NCI-H524 (cell line): ENCODE measurements around the gene GJA3.

Source experiments
- DNase-seq, 2 experiments: peaks; one replicate each; lab custom pipeline; 2025; lab: John Stamatoyannopoulos, UW

Gene GJA3

DNA sequence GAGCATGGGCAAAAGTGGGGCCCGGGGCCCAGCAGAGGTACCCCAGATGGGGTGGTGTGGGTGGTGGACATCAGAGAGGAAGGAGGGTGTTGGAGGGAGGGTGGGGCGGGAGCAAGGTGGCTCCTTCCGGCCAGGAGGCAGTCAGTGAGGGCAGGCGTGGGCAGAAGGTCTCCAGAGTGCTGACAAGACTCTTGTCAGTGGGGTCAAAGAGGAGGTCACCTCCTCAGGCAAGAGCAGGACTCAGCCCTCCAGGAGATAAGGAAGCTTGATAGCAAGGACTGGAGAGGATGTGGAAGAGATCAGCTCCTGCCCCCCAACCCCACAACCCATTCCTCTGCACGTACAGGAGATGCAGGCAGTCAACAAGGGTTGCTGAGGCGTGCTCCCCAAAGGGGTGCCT lies 9.8 kb downstream of the GJA3 start:
- DNase-seq, result no peak

DNA sequence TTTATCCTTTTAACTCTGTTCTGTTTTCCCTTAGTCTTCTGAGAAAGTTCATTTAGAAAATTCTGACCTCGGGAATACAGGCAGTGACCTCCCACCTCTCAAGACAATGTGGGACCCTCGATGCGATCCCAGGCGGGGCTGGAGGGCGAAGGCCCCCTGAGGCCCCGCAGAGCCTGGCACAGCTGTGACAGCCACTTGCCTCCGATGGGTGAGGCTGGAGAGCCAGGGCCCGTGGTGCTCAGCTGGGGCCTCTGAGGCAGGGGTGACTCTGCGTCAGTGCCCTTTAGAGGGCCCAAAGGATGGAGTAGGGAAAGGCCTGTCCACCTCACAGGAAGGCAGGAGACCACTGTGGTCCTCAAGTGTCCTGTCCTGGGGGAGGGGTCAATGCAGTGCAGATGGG lies 10.3 kb downstream of the GJA3 start:
- no peak for DNase-seq

DNA sequence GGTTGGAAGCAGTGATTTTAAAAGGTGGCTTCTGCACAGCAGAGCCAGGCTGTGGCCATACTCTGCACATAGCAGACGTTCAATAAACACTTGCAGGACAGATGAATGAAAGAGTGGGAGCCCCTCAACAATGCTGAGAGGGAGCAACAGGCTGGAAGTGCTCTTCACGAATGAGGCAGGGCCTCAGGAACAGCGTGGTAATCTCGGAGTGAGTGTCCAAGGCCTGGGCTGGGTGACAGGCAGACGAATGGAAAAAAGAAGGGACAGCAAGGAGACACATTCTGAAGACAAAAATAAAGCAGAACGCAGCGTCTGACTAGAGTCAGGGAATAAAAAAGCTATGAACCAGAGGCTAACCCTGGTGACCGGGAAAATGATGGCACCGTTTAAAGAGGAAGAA lies 11.1 kb downstream of the GJA3 start:
- no peak for DNase-seq

DNA sequence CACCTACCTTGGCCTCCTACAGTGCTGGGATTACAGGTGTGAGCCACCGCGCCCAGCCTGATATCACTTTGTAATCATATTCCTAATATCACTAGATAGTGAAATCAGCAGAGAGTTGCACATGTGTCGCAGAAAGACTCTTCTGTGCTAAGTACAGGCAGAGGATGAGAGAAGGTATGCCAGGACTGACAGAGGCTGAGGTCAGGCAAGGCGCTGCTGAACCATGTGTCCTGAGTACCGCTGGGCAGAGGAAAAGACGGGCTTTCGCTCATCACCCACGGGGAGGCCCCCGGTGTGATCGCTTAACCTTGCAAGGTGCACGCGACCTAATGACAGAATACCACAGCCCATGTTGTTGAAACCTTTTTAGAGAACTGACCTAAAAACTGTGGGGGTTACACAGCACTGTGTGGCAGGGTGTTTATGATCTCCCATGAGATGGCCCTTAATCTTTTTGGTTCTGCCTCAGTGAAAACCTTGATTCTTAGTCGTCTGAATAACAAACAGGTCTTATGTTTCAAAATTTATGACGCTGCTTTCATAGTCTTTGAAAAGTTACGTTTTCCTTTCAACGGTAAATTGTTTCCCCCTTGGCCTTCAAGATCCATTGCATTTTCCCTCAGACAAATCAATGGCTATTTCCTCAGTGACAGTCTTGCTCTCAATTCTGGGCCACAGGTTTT lies 12.2 kb downstream of the GJA3 start:
- no peak for DNase-seq

DNA sequence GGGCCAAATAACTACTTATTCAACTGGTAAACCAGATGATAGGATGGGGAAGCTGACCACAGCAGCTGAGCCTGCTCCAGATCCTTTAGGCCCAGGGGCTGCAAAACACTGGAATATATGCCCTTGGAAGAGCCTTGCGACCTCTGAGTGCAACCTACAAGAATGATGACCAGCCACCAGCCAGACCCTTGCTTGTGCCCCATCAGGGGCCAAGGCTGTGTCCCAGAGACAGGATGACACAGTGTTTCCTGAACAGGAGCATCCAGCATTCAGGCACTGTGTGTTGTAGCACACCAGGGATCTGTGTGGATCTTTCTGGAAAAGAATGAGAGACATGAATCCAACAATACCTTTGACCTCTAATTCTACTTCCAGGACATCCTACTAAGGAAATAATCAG lies 14.5 kb downstream of the GJA3 start:
- DNase-seq, result no peak

DNA sequence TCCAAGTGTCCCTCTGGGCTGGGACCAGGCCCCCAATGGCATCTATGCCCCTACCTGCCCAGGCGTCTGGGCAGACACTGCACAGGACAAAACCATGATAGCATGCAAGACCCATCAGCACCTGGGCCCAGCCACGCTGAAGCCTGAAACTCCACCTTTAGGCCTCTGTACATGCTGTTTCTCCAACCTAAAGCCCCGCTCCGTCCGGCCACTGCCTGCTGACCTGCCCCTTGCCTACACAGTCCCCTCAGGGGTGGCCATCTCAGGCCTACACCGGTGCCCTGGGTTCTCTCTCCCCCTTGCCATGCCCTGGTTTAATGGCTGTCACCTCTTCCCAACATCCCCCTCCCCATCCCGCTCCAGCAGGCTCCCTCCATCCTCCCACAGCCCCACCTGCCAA lies 15.3 kb downstream of the GJA3 start:
- no peak for DNase-seq

DNA sequence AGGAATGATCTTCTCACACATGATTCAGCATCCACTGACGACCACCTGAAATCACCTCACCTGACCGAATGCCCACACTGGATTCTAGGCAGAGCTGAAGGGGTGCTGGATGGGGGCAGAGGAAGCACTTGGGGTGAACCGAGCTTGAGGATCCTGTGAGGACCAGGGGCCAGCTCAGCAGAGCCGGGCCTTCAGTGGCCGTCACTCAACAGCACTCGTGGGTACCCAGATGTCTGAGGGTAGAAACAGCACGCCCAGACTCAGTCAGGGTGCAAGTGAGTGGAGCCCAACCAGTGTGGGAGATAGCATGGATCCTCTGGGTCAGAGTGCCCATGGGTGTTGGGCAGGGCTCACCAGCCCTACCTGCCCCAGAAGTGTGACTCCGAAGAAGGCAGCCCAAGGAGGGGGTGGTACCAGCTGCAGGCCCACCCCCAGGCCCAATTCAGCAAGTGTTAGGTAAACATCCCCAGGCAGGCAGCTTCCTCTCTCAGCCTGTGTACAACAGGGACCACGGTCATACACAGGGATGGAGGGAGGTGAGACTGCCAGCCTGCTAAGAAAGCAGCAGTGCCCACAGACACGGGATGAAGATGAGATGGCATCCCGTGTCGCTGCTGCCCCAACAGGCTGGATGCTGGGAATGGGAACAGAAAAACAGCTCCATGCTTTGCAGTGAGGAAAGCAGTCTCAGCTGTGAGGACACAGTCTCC lies 16.6 kb downstream of the GJA3 start:
- no peak for DNase-seq

DNA sequence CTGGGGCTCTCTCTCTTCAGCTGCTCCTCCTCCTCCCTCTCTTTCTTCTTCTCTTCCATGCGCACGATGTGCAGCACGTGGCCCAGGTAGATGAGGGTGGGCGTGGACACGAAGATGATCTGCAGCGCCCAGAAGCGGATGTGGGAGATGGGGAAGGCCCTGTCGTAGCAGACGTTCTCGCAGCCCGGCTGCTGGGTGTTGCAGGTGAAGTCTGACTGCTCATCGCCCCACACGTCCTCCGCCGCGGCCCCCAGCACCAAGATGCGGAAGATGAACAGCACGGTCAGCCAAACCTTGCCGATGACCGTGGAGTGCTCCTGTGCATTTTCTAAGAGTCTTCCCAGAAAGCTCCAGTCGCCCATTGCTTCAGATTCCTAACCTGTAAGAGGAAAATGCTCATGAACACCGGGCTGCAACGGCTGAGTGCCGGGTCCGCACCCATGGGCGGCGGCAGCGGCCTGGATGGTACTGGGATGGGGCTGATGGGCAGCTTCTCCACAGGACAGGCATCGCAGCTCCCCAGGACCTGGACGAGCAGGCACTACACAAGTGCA lies 17.8 kb downstream of the GJA3 start:
- no peak for DNase-seq

DNA sequence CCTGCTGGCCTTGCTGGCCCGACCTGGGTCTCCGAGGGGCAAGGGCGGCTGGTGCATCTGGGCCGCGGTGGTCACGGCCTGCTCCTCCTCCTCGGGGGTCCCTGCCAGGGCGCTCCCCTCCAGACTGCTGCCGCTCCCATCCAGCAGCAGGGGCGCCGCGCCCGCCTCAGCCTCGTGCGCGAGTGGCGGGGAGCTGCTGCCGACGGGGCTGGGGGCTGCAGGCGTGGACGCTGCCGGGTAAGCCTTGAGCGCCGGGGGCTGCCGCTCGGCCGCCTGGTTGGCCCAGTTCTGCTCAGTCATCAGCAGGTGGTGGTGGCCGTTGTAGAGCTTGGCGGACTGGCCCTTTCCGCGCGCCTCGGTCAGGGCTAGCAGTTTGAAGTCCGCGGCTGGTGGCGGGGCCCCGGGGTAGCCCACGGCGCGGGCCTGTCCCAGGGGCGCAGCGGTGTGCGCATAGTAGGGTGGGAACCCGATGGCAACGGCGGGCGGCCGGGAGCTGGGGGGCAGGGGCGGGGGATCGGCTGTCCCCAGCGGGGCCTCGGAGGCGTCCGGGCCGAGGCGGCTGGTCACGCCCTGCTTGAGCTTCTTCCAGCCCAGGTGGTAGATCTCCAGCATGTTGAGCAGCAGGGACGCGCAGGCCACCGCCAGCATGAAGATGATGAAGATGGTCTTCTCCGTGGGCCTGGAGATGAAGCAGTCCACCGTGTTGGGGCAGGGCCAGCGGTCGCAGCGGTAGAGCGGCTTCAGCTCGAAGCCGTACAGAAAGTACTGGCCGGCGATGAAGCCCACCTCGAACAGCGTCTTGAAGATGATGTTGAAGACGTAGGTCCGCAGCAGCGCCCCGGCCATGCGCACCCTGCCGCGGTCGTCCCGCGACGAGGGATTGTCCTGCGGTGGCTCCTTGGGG lies 18.6 kb downstream of the GJA3 start:
- DNase-seq, result no peak

DNA sequence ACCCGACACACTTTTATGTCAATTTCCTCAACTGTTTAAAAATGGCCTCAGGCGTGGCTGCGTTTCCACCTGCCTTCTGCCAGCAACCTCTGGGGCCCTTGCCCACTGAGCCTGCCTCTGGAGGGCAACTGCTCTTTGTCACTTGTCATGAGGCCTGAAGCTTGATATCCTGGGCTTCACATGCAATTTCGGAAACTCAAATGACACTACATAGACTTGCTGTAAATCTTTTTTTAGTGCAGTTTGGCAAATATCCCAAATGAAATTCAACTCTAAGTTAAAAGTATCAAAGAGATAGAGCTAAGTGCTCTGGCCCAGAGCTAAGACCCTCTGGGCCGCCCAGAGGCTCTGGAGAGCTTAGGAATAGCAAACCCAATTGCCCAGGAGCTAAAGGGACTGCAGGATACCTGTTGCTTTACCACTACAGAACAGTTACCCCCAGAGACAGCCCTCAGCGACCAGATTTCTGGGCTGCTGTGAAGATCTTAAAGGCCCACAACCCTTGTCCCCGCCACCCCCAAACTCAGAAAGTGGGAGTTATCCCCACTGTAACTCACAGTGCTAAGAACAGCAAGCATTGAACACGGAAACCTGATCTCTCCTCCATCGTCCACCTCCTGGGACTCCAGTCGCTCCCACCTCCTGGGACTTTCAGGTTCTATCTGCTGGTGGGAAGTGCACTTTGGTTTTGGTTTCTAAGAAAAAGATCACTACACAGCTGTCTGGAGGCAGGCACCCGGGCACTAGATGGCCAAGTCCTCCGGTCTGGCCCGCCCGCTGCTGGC lies 19.4 kb downstream of the GJA3 start:
- no peak for DNase-seq

DNA sequence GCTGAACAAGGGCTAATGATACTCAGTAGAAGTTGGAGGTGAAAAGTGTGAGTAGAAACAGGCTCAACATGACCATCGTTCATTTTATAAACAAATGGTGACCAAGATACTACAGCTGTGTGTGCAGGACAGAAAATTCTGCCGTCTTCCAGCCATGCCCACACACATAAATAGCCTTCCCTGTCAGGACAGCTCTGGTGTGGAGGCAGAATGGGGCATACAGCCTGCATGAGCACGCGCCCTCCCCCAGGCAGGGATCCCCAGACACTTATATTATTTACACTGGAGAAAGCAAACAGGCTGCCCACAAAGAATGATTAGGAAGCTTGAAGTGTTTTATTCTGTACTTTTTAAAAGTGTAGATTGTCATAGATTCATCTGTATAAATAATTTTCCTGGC lies 20.4 kb downstream of the GJA3 start:
- DNase-seq, result no peak

DNA sequence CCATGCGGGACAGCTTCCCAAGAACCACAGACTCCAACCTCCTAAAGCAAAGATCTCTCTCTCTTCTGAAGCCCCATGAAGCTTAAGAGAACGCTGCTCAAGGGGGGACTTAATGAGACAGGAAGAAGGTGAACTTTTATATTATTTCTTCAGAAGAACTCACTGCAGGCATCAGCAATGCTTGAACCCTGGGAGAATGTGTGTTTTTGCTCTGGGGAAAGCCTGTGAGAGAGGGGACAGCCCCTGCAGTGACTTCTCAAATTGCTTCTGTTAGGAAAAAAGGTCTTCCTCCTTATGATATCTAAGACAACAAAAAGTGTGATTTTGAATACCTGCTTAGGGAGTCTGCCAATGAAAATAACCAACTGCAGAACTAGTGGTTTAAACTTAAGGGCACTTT lies 23.0 kb downstream of the GJA3 start:
- no peak for DNase-seq

DNA sequence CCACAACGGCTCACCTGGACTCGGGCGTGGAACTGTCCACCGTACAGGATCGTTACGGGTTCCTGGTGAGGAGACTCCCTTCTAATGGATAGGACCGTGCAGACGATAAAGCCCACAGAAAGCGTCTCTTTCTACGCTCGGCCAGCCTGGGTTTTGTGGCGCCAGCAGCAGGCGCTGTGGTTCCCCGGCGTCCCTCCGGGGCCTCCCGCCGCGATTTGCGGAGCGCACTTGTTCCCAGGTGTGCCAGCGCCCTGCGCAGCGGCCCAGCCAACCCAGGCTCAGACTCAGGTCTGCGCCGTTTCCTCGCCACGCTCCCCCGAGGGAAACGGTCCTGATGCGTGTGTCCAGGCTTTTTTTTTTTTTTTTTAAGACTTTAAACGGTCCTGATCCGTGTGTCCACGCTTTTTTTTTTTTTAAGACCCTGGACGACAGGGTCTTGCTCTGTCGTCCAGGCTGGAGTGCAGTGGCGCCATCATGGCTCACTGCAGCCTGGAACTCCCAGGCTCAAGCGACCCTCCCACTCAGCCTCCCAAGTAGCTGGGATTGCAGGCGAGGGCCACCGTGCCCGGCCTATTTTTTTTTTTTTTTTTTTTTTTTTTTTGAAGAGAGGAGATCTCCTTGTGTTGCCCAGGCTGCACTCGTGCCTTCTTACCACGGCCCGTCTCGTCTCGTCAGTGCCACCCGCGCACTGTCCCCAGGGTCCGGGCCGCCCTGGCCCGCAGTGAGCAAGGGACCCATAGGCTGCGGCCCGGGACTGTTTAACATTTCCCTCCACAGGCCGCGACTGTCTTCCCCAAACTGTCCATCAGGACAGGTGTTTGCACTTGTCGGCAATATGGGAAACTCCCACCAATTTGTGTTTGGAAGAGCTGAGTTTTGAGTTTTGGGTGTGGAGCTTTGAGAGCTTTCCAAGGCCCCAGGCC lies 23.8 kb downstream of the GJA3 start:
- DNase-seq, result peak in 1 of 2 experiments; percentile 39

DNA sequence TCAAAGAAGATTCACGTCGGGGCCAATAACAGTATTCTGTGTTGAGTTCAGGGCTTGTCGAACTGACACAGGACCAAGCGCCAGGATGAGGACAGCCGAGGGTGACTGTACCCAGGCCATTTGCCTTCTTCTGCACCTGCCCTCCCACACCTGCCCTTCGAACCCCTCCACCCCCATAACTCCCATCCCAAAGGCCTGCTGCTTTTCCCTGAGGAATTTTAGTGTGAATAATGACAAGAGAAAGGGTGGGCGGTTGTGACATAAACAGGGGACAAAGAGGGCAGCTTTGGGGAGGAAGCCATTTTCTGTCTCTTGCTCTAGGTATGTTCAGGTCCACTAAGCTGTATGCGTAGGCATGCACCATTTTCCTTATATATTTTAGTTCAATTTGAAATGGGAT lies 26.1 kb downstream of the GJA3 start:
- no peak for DNase-seq

DNA sequence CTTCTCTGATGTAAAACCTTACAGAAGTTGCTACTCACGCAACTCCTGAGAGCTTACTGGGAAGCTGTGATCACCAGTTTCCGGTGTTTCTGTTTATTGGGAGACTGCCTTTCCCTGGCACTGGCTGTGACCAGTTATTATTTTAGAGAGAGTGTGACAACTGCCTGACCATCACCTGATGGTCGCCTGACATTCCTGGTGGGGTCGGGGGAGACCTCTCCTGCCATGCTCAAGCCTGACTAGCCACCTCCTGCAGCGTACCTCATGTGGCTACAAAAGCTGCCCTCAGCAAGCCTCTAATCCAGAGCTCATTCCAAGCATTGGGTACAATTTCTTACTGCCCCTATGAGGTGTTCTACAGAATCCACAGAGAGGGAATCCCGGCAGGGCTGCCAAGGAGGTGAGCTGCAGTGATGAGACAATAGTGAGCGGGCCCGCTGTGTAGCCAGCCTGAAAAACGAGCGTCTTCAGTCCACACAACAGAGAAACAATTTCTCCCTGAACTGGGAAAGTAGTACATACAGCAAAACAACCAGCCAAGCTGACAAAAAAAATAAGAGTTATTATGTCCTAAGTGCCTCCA lies 28.7 kb downstream of the GJA3 start:
- no peak for DNase-seq

DNA sequence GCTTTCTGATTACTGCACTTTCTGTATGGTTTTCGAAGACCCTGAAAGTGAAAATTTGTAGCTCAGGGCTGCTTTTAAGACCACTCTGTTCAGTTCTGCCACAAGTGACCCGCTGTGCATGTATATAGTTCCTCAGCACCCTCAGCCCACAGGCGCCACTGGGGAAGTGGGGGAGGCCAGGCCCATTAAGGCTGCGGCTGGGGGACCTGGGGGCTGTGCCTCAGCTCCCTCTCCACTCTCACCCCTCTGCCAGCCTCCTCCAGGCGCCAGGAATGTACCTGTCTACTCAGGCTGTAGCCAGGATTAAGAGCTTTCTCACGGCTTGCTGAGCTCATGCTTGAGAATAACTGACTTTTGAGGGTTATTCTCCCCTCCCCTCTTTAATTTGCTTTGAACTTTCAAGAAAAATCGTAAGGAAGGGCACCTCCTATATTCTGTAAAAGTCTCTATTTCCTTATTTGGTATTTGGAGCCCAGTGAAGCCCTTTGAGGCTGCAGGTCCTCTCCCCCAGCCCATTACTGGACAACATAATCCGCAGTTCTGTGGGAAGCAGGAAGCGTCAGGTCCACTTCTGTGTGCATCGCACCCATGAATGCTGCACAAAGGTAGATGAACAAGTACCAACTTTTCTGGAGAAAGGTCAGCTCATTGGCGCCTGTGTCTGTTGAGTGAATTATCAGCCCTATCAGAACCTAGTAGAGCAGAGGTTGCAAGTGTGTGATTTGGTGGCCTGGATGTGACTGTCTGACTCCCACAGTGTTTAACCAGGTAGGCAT lies 29.6 kb downstream of the GJA3 start:
- no peak for DNase-seq

DNA sequence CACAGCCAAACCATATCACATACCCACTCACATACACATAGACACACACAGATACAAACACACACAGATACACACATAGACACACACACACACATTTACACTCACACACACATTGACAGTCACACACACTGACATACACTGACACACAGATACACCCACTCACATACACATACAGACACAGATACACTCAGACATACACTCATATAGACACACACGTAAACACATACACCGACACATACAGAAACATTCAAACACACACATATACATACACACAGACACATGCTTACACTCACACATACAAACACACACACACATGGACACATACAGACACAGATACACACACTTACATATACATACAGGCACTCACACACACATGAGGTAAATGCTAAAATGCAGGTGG lies 30.2 kb downstream of the GJA3 start:
- DNase-seq, result no peak

DNA sequence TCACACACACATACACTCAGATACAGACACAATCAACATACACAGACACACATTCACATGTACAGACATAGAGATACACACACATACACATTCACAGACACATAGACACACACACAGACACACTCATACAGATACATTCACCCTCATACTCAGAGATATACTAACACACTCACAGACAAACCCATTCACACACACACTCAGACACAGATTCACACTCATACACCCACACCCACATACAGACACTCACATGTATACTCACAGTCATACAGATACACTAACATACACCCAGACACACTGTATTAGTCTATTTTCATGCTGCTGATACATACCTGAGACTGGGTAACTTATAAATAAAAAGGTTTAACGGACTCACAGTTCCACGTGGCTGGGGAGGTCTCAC lies 30.8 kb downstream of the GJA3 start:
- no peak for DNase-seq

DNA sequence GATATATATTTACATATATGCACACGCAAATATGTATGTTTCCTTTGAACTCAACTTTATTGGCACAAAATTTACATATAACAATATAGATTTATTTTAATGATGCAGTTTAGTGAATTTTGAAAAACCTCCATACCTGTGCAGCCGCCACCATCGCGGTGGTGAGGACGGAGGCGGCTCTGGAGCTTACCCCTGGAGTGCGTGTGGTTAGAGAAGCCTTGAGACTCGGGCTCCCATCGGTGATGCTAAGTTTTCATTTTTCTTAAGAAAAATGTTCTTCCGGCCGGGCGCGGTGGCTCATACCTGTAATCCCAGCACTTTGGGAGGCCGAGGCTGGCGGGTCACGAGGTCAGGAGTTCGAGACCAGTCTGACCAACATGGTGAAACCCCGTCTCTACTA lies 31.8 kb downstream of the GJA3 start:
- no peak for DNase-seq
